OCI-LY1 (cell line): ENCODE results near the gene HID1.

Experiments
- H2AFZ ChIP-seq: fragments of 200-600 bp; sonication (generic), shearing (Covaris generic); 2 replicates; pipeline ENCODE4 v1.6.0; 2014; ENCODE audit warnings: antibody characterized with exemption, mild to moderate bottlenecking, low read length
- H3F3A ChIP-seq: fragments of 200-600 bp; sonication (generic), shearing (Covaris generic); 2 replicates; pipeline ENCODE4 v1.6.0; 2014; ENCODE audit warnings: mild to moderate bottlenecking, antibody characterized with exemption, low read length, moderate library complexity; ENCODE audit not compliant: insufficient read depth
- H3K27ac ChIP-seq: fragments of 200-600 bp; sonication (generic); 2 replicates; pipeline ENCODE4 v1.5.1; 2014; ENCODE audit warnings: low read length, mixed run types, mild to moderate bottlenecking, low read depth; ENCODE audit not compliant: poor library complexity, severe bottlenecking
- H3K27me3 ChIP-seq: fragments of 200-600 bp; sonication (generic); 2 replicates; pipeline ENCODE4 v1.6.0; 2014; ENCODE audit warnings: antibody characterized with exemption, mild to moderate bottlenecking, low read length, moderate library complexity; ENCODE audit not compliant: insufficient read depth
- H3K36me3 ChIP-seq: fragments of 200-600 bp; sonication (generic); 2 replicates; pipeline ENCODE4 v1.6.1; 2014; ENCODE audit warnings: mild to moderate bottlenecking, antibody characterized with exemption, low read length, moderate library complexity, mixed read lengths; ENCODE audit not compliant: insufficient read depth
- H3K4me1 ChIP-seq: fragments of 200-600 bp; sonication (generic); 2 replicates; pipeline ENCODE4 v1.5.1; 2014; ENCODE audit warnings: mild to moderate bottlenecking, low read length, moderate library complexity; ENCODE audit not compliant: insufficient read depth, severe bottlenecking
- H3K4me2 ChIP-seq: fragments of 200-600 bp; sonication (generic), shearing (Covaris generic); 2 replicates; pipeline ENCODE4 v1.6.1; 2014; ENCODE audit warnings: low read length
- H3K4me3 ChIP-seq: fragments of 200-600 bp; sonication (generic); 2 replicates; pipeline ENCODE4 v1.5.1; 2014; ENCODE audit warnings: low read length, low read depth, mild to moderate bottlenecking, mixed read lengths; ENCODE audit not compliant: poor library complexity, severe bottlenecking
- H3K79me2 ChIP-seq: fragments of 200-600 bp; shearing (Covaris generic); 2 replicates; pipeline ENCODE4 v1.6.1; 2016; ENCODE audit warnings: mixed run types, low read length, mixed read lengths; ENCODE audit not compliant: insufficient read depth
- H3K9ac ChIP-seq: fragments of 200-600 bp; sonication (generic), shearing (Covaris generic); 2 replicates; pipeline ENCODE4 v1.6.1; 2014; ENCODE audit warnings: mild to moderate bottlenecking, low read length, mixed read lengths
- H3K9me2 ChIP-seq: fragments of 200-600 bp; sonication (generic), shearing (Covaris generic); 2 replicates; pipeline ENCODE4 v1.6.1; 2014; ENCODE audit warnings: low read depth, mild to moderate bottlenecking, low read length, mixed read lengths
- H3K9me3 ChIP-seq: fragments of 200-600 bp; shearing (Covaris generic); 2 replicates; pipeline ENCODE4 v1.6.1; 2014; ENCODE audit warnings: low read length, mixed read lengths
- H4K20me1 ChIP-seq: fragments of 200-600 bp; sonication (generic), shearing (Covaris generic); 2 replicates; pipeline ENCODE4 v1.6.0; 2016; ENCODE audit warnings: mild to moderate bottlenecking, low read length; ENCODE audit not compliant: insufficient read depth
- CTCF ChIP-seq: fragments of 200-600 bp; sonication (generic), shearing (Covaris generic); IDR thresholded peaks from 2 replicates; pipeline ENCODE4 v1.5.1; 2017; ENCODE audit warnings: mild to moderate bottlenecking, antibody characterized with exemption, low read length, moderate library complexity, mixed read lengths
- EZH2 ChIP-seq: fragments of 200-600 bp; sonication (generic), shearing (Covaris generic); IDR thresholded peaks from 2 replicates; pipeline ENCODE4 v1.8.0; 2017; ENCODE audit warnings: borderline replicate concordance, mixed run types, mild to moderate bottlenecking, antibody characterized with exemption, low read length, moderate library complexity, mixed read lengths

The HID1 gene

DNA sequence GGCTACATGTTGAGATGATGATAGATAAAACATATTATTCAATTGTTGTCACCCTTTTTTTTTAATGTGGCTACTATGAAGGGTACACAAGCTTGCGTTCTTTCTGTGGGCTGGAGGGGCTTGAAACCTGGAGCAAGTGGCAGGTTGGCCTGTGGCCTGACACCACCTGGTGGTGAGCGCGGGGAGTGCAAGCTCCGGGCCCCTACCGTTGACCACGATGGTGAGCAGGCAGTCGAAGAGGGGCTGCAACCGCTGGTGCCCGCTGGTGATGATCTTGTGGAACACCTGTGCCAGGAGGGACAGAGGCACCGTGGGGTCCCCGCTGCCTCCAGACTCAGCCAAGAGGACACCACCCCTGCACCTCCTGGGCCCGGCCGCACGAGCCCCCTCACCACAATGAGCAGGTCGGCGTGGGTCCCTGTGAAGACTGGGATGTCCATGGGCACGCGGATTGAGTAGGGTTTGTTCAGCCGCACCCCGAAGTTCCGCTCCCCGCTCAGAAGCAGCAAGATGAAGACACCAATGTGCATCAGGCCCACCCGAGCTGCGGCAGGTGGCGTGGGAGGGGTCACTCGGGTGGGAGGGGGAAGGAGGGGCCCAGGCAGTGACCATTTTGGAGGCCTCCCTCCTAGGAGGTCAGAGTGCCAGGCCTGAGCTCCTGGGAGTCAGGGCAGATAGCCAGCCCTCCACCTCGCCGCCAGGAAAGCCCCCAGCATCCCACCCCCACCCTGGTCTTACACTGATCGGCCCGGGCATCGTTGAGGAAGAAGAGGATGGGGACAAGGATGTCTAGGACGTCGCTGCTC lies 14.4 kb downstream of the HID1 start:
- H3K79me2 ChIP-seq: no peaks in the 10 kb centered on the region
- no peaks in the 10 kb centered on the region for H3K27me3 ChIP-seq
- no peak overlapping the region for H3K9ac ChIP-seq
- H3F3A ChIP-seq: no peaks in the 10 kb centered on the region
- H3K36me3 ChIP-seq: no peaks in the 10 kb centered on the region
- H3K4me1 ChIP-seq: peaks cover 3% of the 10 kb centered on the region
- no peak overlapping the region for H3K4me3 ChIP-seq
- no peaks in the 10 kb centered on the region for H3K9me2 ChIP-seq
- H3K27ac ChIP-seq: no peak overlapping the region
- no peaks in the 10 kb centered on the region for H4K20me1 ChIP-seq
- no peak overlapping the region for H3K4me2 ChIP-seq
- no peak overlapping the region for H2AFZ ChIP-seq
- no peaks in the 10 kb centered on the region for H3K9me3 ChIP-seq
- TF ChIP-seq CTCF: peak; percentile 87
- TF ChIP-seq EZH2: no peak

DNA sequence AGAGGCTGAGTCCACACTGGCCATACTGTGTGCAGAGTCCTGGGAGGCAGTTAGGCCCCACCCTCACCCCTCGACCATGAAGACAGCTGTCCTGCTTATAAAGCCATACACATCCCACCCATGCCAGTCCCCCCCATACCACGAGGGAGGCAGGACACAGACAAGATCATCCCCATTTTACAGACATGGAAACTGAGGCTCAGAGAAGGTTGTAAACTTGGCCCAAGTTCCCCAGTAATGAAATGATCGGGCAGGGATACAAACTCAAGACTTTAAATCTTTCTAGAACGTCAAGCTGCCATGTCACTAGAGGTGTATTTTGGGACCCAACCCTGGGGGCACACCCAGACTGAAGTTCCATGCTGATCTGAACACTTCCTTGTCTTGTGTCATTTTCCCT lies 16.5 kb downstream of the HID1 start:
- H3K4me2 ChIP-seq: no peak overlapping the region
- no peaks in the 10 kb centered on the region for H3K36me3 ChIP-seq
- H3K27me3 ChIP-seq: no peaks in the 10 kb centered on the region
- no peak overlapping the region for H3K27ac ChIP-seq
- TF ChIP-seq EZH2 (no peak), CTCF (no peak)
- no peaks in the 10 kb centered on the region for H3F3A ChIP-seq
- peaks cover 3% of the 10 kb centered on the region for H3K4me1 ChIP-seq
- H3K9me2 ChIP-seq: no peaks in the 10 kb centered on the region
- H4K20me1 ChIP-seq: no peaks in the 10 kb centered on the region
- H3K9ac ChIP-seq: no peak overlapping the region
- no peak overlapping the region for H3K4me3 ChIP-seq
- no peaks in the 10 kb centered on the region for H3K9me3 ChIP-seq
- H3K79me2 ChIP-seq: no peaks in the 10 kb centered on the region
- no peak overlapping the region for H2AFZ ChIP-seq

DNA sequence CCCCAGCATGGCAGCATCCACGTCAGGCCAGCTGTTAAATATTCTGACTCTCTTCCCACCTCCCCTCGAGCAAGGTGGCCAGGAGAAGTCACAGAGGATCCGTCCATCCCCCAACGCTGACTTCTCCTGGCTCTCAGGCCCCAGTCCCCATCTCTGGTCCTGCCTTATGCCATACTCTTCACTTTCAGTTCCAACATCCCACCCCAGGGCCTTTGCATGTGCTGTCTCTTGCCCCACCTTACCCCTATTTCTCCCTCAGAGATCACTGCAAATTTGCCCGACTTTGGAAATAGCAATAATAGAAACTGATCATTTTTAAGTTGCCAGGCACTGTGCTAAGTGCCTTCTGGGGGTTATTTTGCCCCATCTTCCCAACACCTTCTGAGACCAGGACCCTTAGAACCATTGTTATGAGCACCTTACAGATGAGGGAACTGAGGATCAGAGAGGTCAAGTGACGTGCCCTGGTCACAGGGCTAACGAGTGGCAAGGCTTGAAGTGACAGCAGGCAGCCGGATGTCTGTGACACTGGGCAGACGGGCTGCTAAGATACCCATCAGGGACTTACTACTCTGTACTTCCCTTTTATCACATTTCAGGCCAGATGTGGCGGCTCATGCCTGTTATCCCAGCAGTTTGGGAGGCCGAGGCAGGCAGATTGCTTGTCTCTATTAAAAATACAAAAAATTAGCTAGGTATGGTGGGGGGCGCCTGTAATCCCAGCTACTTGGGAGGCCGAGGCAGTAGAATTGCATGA lies 17.7 kb downstream of the HID1 start:
- Histone ChIP-seq H3K79me2 (no peaks in the 10 kb centered on the region), H3K9ac (no peak overlapping the region), H4K20me1 (no peaks in the 10 kb centered on the region), H2AFZ (no peak overlapping the region), H3K9me3 (no peaks in the 10 kb centered on the region), H3K4me1 (no peaks in the 10 kb centered on the region), H3K4me2 (no peak overlapping the region), H3K9me2 (no peaks in the 10 kb centered on the region), H3K36me3 (no peaks in the 10 kb centered on the region), H3K4me3 (no peak overlapping the region), H3K27me3 (no peaks in the 10 kb centered on the region), H3F3A (no peaks in the 10 kb centered on the region), H3K27ac (no peak overlapping the region)
- TF ChIP-seq EZH2: no peak
- no peak for TF ChIP-seq CTCF
